Ishikawa (cell line): ENCODE data around the gene VWA1.

Experiments used
- CEBPB ChIP-seq: IDR thresholded peaks from 2 replicates; pipeline ENCODE4 v1.6.1; 2012
- EP300 ChIP-seq: IDR thresholded peaks from 2 replicates; pipeline ENCODE4 v1.6.1; 2012; ENCODE audit warnings: borderline replicate concordance
- NFIC ChIP-seq: IDR thresholded peaks from 2 replicates; pipeline ENCODE4 v1.6.1; 2012
- RAD21 ChIP-seq: IDR thresholded peaks from 2 replicates; pipeline ENCODE4 v1.6.1; 2012; ENCODE audit warnings: low read depth
- REST ChIP-seq: IDR thresholded peaks from 2 replicates; pipeline ENCODE4 v1.6.1; 2012; ENCODE audit warnings: low read depth, mild to moderate bottlenecking
- TAF1 ChIP-seq: IDR thresholded peaks from 2 replicates; pipeline ENCODE4 v1.6.1; 2012; ENCODE audit warnings: low read depth, mild to moderate bottlenecking
- ZBTB7A ChIP-seq: IDR thresholded peaks from 2 replicates; pipeline ENCODE4 v1.6.1; 2012; ENCODE audit warnings: low read depth
- TF ChIP-seq, protein P1 (sequence below): IDR thresholded peaks from 2 replicates; pipeline ENCODE4 v1.6.1; 2012
- TF ChIP-seq, protein P2 (sequence below): IDR thresholded peaks from 2 replicates; pipeline ENCODE4 v1.6.1; 2012

DNA sequence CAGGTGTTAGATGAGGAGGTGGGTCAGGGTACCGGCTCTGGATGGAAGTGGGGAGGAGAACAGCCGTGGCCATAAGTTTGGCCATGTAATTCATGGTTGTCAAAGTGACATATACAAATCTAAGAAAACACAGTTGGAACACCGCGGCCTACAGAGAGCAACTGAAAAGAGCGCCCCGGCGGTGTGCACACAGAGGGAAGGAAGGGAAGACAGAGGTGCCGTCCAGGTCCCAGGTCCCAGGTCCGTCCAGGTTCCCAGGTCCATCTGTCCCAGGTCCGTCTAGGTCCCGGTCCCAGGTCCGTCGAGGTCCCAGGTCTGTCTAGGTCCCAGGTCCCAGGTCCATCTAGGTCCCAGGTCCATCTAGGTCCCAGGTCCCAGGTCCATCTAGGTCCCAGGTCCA, 23.9 kb upstream of the VWA1 start:
- no peak for TF ChIP-seq TAF1
- TF ChIP-seq, protein P1, sequence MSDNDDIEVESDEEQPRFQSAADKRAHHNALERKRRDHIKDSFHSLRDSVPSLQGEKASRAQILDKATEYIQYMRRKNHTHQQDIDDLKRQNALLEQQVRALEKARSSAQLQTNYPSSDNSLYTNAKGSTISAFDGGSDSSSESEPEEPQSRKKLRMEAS: no peak
- no peak for TF ChIP-seq RAD21
- no peak for TF ChIP-seq CEBPB
- TF ChIP-seq REST: no peak
- TF ChIP-seq ZBTB7A: no peak
- TF ChIP-seq EP300: no peak
- TF ChIP-seq, protein P2, sequence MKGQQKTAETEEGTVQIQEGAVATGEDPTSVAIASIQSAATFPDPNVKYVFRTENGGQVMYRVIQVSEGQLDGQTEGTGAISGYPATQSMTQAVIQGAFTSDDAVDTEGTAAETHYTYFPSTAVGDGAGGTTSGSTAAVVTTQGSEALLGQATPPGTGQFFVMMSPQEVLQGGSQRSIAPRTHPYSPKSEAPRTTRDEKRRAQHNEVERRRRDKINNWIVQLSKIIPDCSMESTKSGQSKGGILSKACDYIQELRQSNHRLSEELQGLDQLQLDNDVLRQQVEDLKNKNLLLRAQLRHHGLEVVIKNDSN: no peak
- TF ChIP-seq NFIC: no peak
